Subcutaneous abdominal adipose tissue (tissue), 5 donors: ENCODE results near the gene MTUS2.

ENCODE experiments used
- H3K27ac ChIP-seq: one replicate; pipeline ENCODE4 v1.7.0; 2013; ENCODE audit warnings: low read depth, mild to moderate bottlenecking, inconsistent platforms, low read length, moderate library complexity
- H3K27me3 ChIP-seq, 5 donors: one replicate each; pipeline ENCODE4 v1.7.0; 2013; ENCODE audit warnings: low read length in 5 of 5, inconsistent platforms in 1 of 5; ENCODE audit not compliant: control insufficient read depth in 5 of 5, insufficient read depth in 4 of 5
- H3K36me3 ChIP-seq, 5 donors: one replicate each; pipeline ENCODE4 v1.7.0; 2013; ENCODE audit warnings: low read length in 5 of 5; ENCODE audit not compliant: control insufficient read depth in 5 of 5, insufficient read depth in 5 of 5
- H3K4me1 ChIP-seq, 5 donors: one replicate each; pipeline ENCODE4 v1.7.0; 2013; ENCODE audit warnings: low read length in 5 of 5, mild to moderate bottlenecking in 3 of 5, moderate library complexity in 1 of 5; ENCODE audit not compliant: control insufficient read depth in 5 of 5, insufficient read depth in 5 of 5
- H3K4me3 ChIP-seq, 5 donors: one replicate each; pipeline ENCODE4 v1.7.0; 2013; ENCODE audit warnings: low read length in 5 of 5, low read depth in 1 of 5
- H3K9ac ChIP-seq, 5 donors: one replicate each; pipeline ENCODE4 v1.7.0; 2013; ENCODE audit warnings: low read length in 5 of 5, mild to moderate bottlenecking in 4 of 5, moderate library complexity in 3 of 5
- H3K9me3 ChIP-seq, 5 donors: one replicate each; pipeline ENCODE4 v1.7.0; 2013; ENCODE audit warnings: low read length in 5 of 5; ENCODE audit not compliant: control insufficient read depth in 5 of 5
- donor health status: healthy.
- donor health status: healthy.
- donor health status: healthy.
- donor health status: healthy.
- donor health status: healthy.

The MTUS2 gene

GRCh38 chr13:29081036-29081435, 260.9 kb downstream of the MTUS2 start:
- H3K27me3 ChIP-seq = no peaks in the 10 kb centered on the region
- no peak overlapping the region for H3K4me3 ChIP-seq
- no peak overlapping the region for H3K9ac ChIP-seq
- H3K9me3 ChIP-seq = peaks cover 0 to 2% (median 0%) of the 10 kb centered on the region in 5 donors
- H3K4me1 ChIP-seq = no peaks in the 10 kb centered on the region
- no peaks in the 10 kb centered on the region for H3K36me3 ChIP-seq
- no peak overlapping the region for H3K27ac ChIP-seq

GRCh38 chr13:29081697-29082440, 261.7 kb downstream of the MTUS2 start:
- Histone ChIP-seq H3K27ac (no peak overlapping the region), H3K9me3 (peaks cover 0 to 2% (median 0%) of the 10 kb centered on the region in 5 donors), H3K36me3 (no peaks in the 10 kb centered on the region), H3K9ac (no peak overlapping the region), H3K4me1 (no peaks in the 10 kb centered on the region), H3K27me3 (no peaks in the 10 kb centered on the region), H3K4me3 (no peak overlapping the region)

GRCh38 chr13:29099781-29100406, 279.8 kb downstream of the MTUS2 start:
- Histone ChIP-seq H3K27ac (no peak overlapping the region), H3K36me3 (no peaks in the 10 kb centered on the region), H3K9ac (no peak overlapping the region), H3K4me1 (no peaks in the 10 kb centered on the region), H3K27me3 (peaks cover 0 to 5% (median 0%) of the 10 kb centered on the region in 5 donors), H3K4me3 (no peak overlapping the region), H3K9me3 (peaks cover 0 to 8% (median 0%) of the 10 kb centered on the region in 5 donors)

- H3K9me3 ChIP-seq = peaks cover 0 to 8% (median 0%) of the 10 kb centered on the region in 5 donors
- H3K4me1 ChIP-seq = no peaks in the 10 kb centered on the region
- H3K9ac ChIP-seq = no peak overlapping the region
- H3K27me3 ChIP-seq = peaks cover 0 to 5% (median 0%) of the 10 kb centered on the region in 5 donors
- no peak overlapping the region for H3K4me3 ChIP-seq
- H3K36me3 ChIP-seq = no peaks in the 10 kb centered on the region
- no peak overlapping the region for H3K27ac ChIP-seq
These were observed 280.6 kb downstream of the MTUS2 start for GRCh38 chr13:29100758-29101157.

- Histone ChIP-seq H3K9ac (no peak overlapping the region), H3K9me3 (peaks cover 0 to 3% (median 0%) of the 10 kb centered on the region in 5 donors), H3K4me1 (no peaks in the 10 kb centered on the region), H3K4me3 (no peak overlapping the region), H3K27me3 (peaks cover 0 to 5% (median 0%) of the 10 kb centered on the region in 5 donors), H3K27ac (no peak overlapping the region), H3K36me3 (no peaks in the 10 kb centered on the region)
These were observed 281.3 kb downstream of the MTUS2 start for GRCh38 chr13:29101409-29101808.

GRCh38 chr13:29101905-29102304, 281.8 kb downstream of the MTUS2 start:
- Histone ChIP-seq H3K9me3 (no peaks in the 10 kb centered on the region), H3K27me3 (peaks cover 0 to 5% (median 0%) of the 10 kb centered on the region in 5 donors), H3K4me3 (no peak overlapping the region), H3K27ac (no peak overlapping the region), H3K4me1 (no peaks in the 10 kb centered on the region), H3K36me3 (no peaks in the 10 kb centered on the region), H3K9ac (no peak overlapping the region)

GRCh38 chr13:29103065-29103800, 283.1 kb downstream of the MTUS2 start:
- Histone ChIP-seq H3K4me3 (no peak overlapping the region), H3K9ac (no peak overlapping the region), H3K36me3 (no peaks in the 10 kb centered on the region), H3K4me1 (no peaks in the 10 kb centered on the region), H3K9me3 (no peaks in the 10 kb centered on the region), H3K27ac (no peak overlapping the region), H3K27me3 (peaks cover 0 to 5% (median 0%) of the 10 kb centered on the region in 5 donors)

- H3K4me1 ChIP-seq = no peaks in the 10 kb centered on the region
- H3K9ac ChIP-seq = no peak overlapping the region
- H3K9me3 ChIP-seq = no peaks in the 10 kb centered on the region
- no peak overlapping the region for H3K27ac ChIP-seq
- peaks cover 0 to 5% (median 2%) of the 10 kb centered on the region in 5 donors for H3K27me3 ChIP-seq
- H3K4me3 ChIP-seq = no peak overlapping the region
- no peaks in the 10 kb centered on the region for H3K36me3 ChIP-seq
These were observed 284.3 kb downstream of the MTUS2 start for GRCh38 chr13:29104461-29104860.

GRCh38 chr13:29105779-29106178, 285.6 kb downstream of the MTUS2 start:
- Histone ChIP-seq H3K27me3 (peaks cover 0 to 5% (median 2%) of the 10 kb centered on the region in 5 donors), H3K27ac (no peak overlapping the region), H3K4me3 (no peak overlapping the region), H3K9ac (no peak overlapping the region), H3K9me3 (no peaks in the 10 kb centered on the region), H3K4me1 (no peaks in the 10 kb centered on the region), H3K36me3 (no peaks in the 10 kb centered on the region)

GRCh38 chr13:29106651-29107050, 286.5 kb downstream of the MTUS2 start:
- Histone ChIP-seq H3K9me3 (no peaks in the 10 kb centered on the region), H3K36me3 (no peaks in the 10 kb centered on the region), H3K9ac (no peak overlapping the region), H3K4me1 (no peaks in the 10 kb centered on the region), H3K4me3 (no peak overlapping the region), H3K27ac (no peak overlapping the region), H3K27me3 (peaks cover 0 to 5% (median 2%) of the 10 kb centered on the region in 5 donors)
